ENCODE measurements around the gene MS4A6E. TPM values are rescaled to one million over a fixed set of nuclear protein-coding genes. Genes with fewer than 3 reads are reported as not detected.

MS4A6E gene
- total RNA-seq, 2 donors from 2014 or later, result not detected

DNA sequence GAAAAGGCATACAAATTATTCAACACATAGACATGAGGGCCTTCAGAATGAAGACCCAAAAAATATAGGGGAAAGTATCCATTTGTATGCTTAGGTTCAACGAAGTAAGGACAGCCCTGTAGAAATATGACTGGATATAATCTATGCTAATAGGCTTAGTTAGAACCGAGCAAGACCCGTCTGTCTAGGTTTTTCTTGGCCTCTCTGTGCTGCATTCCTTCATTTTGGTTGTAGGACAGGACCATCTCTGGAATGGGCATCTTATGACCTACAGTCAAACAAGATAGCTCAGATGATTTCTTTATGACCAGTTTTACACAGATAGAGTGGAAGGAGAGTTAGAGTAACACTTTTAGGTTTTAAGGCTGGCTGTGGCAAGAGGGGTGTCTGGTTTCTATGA is 45.7 kb downstream of the MS4A6E start:
- Histone ChIP-seq H3K4me1 (ENCODE audit: control insufficient read depth in 1 of 2, low read depth in 2 of 2) (no peaks in the 10 kb centered on the region), H3K36me3 (no peaks in the 10 kb centered on the region), H3K4me3 (no peak overlapping the region), H3K27ac (no peak overlapping the region), H3K27me3 (replicated peaks; ENCODE audit: insufficient read depth) (no peaks in the 10 kb centered on the region), H3K9me3 (no peaks in the 10 kb centered on the region)
- ATAC-seq (ENCODE audit: insufficient number of reproducible peaks, low FRiP score, low read depth), result no peak
- no peak for DNase-seq (ENCODE audit: low spot score)
- TF ChIP-seq, protein P1, sequence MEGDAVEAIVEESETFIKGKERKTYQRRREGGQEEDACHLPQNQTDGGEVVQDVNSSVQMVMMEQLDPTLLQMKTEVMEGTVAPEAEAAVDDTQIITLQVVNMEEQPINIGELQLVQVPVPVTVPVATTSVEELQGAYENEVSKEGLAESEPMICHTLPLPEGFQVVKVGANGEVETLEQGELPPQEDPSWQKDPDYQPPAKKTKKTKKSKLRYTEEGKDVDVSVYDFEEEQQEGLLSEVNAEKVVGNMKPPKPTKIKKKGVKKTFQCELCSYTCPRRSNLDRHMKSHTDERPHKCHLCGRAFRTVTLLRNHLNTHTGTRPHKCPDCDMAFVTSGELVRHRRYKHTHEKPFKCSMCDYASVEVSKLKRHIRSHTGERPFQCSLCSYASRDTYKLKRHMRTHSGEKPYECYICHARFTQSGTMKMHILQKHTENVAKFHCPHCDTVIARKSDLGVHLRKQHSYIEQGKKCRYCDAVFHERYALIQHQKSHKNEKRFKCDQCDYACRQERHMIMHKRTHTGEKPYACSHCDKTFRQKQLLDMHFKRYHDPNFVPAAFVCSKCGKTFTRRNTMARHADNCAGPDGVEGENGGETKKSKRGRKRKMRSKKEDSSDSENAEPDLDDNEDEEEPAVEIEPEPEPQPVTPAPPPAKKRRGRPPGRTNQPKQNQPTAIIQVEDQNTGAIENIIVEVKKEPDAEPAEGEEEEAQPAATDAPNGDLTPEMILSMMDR (IDR thresholded peaks at IDR 0.05), result no peak

DNA sequence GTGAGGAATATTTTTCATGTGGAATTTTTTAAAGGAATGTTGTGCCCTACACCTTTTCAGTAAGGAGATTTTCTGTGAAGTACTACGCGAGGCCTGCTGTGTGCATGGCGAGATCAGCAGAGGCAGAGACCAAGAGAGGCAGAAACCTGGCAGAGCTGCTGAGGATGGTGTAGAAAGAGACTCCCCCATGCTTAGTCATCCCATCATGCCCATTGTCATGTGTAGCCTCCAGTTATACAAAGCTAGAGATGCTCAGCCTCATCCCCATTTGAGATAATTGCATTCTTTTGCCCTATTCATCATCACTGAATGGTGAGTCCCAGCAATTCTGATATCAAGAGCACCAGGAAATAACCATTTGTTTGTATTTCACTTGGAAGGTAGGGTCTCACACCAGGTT is 48.3 kb downstream of the MS4A6E start:
- DNase-seq (ENCODE audit: low spot score) (no peak), ATAC-seq (ENCODE audit: insufficient number of reproducible peaks, low FRiP score, low read depth) (no peak)
- TF ChIP-seq, protein P1 (IDR thresholded peaks at IDR 0.05), result no peak

DNA sequence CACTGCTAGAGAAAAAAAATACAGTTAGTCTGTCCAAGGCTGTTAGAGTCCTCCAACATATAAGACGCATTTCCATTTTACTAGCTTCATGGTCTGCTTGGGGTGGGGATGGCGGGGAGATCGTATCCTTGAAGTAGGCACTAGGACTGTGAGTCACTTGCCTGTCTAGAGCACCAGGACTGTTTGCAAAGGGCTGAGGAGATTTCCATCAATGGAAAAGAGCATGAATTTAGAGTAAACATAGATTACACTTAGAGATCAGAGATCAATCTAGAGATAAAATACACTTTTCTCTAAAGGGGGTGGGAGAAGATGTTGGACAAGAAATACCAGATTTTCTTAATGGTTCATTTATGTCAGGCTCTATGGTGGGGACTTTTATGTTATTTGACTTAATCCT is 49.5 kb downstream of the MS4A6E start:
- DNase-seq (ENCODE audit: low spot score), result no peak
- ATAC-seq (ENCODE audit: insufficient number of reproducible peaks, low FRiP score, low read depth), result no peak
- H3K36me3 ChIP-seq, result no peaks in the 10 kb centered on the region
- H3K4me3 ChIP-seq, result no peak overlapping the region
- H3K4me1 ChIP-seq (ENCODE audit: control insufficient read depth in 1 of 2, low read depth in 2 of 2), result no peaks in the 10 kb centered on the region
- no peaks in the 10 kb centered on the region for H3K27me3 ChIP-seq (replicated peaks; ENCODE audit: insufficient read depth)
- H3K9me3 ChIP-seq, result no peaks in the 10 kb centered on the region
- TF ChIP-seq, protein P1 (IDR thresholded peaks at IDR 0.05), result no peak
- peak overlapping the region in 1 of 2 donors; percentile 20 for H3K27ac ChIP-seq

More for the DNA sequence above, 48.3 kb downstream of the MS4A6E start:
- H3K27ac ChIP-seq, result no peak overlapping the region
- no peaks in the 10 kb centered on the region for H3K4me1 ChIP-seq (ENCODE audit: control insufficient read depth in 1 of 2, low read depth in 2 of 2)
- no peaks in the 10 kb centered on the region for H3K9me3 ChIP-seq
- H3K4me3 ChIP-seq, result no peak overlapping the region
- no peaks in the 10 kb centered on the region for H3K36me3 ChIP-seq
- H3K27me3 ChIP-seq (replicated peaks; ENCODE audit: insufficient read depth), result no peaks in the 10 kb centered on the region

DNA sequence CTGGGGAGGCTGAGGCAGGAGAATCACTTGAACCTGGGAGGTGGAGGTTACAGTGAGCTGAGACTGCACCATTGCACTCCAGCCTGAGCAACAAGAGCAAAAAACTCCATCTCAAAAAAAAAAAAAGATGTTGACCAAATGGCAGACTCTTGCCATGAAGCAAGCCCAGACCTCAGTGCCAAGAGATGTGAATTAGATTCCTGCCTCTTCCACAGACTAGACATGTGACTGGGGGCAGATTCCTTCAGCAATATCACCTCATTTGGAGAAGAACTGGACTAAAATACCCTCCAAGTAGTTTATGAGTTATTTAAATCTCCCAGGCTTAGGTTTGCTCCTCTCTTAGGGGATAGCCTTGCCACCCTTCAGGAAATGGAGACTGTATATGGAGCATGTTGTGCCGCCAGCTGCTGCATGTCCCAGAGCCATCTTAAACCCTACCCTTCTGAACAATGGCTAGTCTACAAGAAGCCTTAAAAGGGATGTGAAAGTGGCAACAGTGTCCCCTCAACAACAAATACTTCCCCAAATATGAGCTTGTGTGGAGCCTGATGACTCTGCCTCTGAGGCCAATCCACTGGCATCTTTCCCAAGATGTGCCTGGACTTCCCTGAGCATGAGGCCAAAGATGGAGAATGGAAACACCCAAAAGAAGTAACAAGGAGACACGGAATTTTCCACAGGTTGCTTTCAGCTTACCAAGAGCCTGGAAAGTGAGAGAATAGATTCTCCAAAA is 50.5 kb downstream of the MS4A6E start:
- H3K9me3 ChIP-seq, result no peaks in the 10 kb centered on the region
- TF ChIP-seq, protein P1 (IDR thresholded peaks at IDR 0.05), result no peak
- H3K36me3 ChIP-seq, result no peaks in the 10 kb centered on the region
- DNase-seq (ENCODE audit: low spot score) (no peak), ATAC-seq (ENCODE audit: insufficient number of reproducible peaks, low FRiP score, low read depth) (no peak)
- no peaks in the 10 kb centered on the region for H3K4me1 ChIP-seq (ENCODE audit: control insufficient read depth in 1 of 2, low read depth in 2 of 2)
- peak overlapping the region in 1 of 2 donors; percentile 58 for H3K27ac ChIP-seq
- H3K4me3 ChIP-seq, result no peak overlapping the region
- H3K27me3 ChIP-seq (replicated peaks; ENCODE audit: insufficient read depth), result no peaks in the 10 kb centered on the region

DNA sequence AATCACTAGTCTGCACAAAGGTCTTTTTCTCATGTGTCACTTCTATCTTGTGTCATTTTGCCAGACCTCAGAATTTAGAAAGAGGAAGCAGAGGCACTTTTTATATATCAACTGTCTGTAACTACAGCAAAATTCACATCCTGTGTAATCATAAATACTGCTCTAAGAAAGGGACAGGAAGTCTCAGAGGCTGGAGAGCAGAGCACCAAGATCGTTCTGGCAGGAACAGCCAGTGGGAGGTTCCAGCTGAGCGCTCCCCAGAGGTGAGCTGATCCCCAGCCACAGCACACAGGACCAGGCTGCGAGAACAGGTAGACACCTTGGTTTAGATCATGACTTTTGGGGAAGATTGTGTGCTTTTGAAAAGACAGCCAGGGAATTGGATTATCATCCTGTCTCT is 51.3 kb downstream of the MS4A6E start, which contains the start of gene MS4A7:
TSS of gene MS4A7 (plus strand) at position 179 of the 400 bp plus-strand sequence. CDS start 4,610 bp downstream, outside the sequence.
- H3K27me3 ChIP-seq (replicated peaks; ENCODE audit: insufficient read depth), result no peaks in the 10 kb centered on the region
- DNase-seq (ENCODE audit: low spot score), result no peak
- peak within 1 kb of the TSS; percentile 59 for H3K4me3 ChIP-seq

More for the DNA sequence above, 51.3 kb downstream of the MS4A6E start, which contains the start of gene MS4A7:
- Histone ChIP-seq H3K9me3 (no peaks in the 10 kb centered on the region), H3K4me1 (ENCODE audit: control insufficient read depth in 1 of 2, low read depth in 2 of 2) (no peaks in the 10 kb centered on the region), H3K27ac (peak within 1 kb of the TSS in 1 of 2 donors; percentile 58), H3K36me3 (no peaks in the 10 kb centered on the region)
- TF ChIP-seq, protein P1 (IDR thresholded peaks at IDR 0.05), result no peak
- no peak for ATAC-seq (ENCODE audit: insufficient number of reproducible peaks, low FRiP score, low read depth)

Measured in thoracic aorta (tissue), 2 donors.